Astrocyte of the spinal cord (primary cell): ENCODE data around the gene HES3.
"Not testable (repeated sequence)": the region's sequence is repeated elsewhere in the genome, so short reads cannot be mapped to it uniquely, and the experiment has no call there.

Experiments
- DNase-seq: peaks from one replicate; pipeline ENCODE4 v3.0.0; 2011; ENCODE audit warnings: low read depth, low spot score
- H3K4me3 ChIP-seq: 2 replicates; pipeline ENCODE4 v1.5.1; 2011; ENCODE audit warnings: low read depth, mild to moderate bottlenecking, low read length, moderate library complexity
- in situ Hi-C: cut with HindIII; loops from 2 replicates; pipeline ENCODE4 v1.10.0; 2017; ENCODE audit warnings: low sequenced_read_pairs
- TF ChIP-seq, protein P1 (sequence below): IDR thresholded peaks from 2 replicates; pipeline ENCODE4 v1.5.1; 2012; ENCODE audit warnings: low read depth, mild to moderate bottlenecking, low read length, inconsistent platforms

Gene HES3

DNA sequence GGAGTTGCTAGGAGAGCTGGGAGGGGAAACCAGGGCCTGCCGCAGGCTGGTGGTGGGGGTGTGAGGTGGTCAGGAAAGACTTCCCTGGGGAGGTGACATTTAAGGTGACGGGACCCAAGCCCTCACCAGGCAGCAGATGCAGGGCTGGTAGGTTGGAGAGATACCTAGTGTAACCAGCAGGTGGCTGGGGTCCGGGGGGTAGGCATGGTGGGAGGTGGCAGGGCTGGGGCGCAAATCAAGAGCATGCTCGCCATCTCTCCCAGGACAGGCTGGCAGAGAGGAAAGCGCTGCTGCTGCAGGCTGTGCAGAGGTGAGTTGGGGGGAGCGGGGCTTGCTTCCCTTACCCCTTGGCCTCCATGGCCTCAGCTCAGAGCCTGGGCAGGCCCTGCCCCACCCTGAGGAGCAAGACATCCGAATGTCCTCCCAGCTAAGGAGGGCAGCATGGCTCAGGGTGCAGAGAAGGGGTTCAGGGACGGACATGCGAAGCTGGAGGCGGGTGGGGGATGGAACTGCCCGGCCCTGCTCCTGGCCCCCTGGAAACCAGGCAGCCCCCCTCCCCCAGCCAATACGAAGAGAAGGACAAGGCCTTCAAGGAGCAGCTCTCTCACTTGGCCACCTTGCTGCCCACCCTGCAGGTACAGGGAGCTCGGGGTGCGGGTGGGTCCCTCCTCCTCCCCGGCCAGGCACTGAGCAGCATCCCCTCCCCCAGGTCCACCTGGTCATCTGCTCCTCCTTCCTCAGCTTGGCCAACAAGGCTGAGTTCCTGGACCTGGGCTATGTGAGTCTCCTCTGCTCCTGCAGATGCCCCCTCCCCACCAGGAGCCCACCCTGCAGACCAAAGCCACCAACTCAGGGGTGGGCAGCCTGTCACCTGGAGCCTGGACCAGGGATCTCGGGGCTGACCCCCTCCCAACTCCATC is 34.1 kb upstream of the HES3 start:
- peak overlapping the region; percentile 35 for H3K4me3 ChIP-seq
- in situ Hi-C loops: no loop called here

GRCh38 chr1:6210591-6211355 is 33.2 kb upstream of the HES3 start:
- TF ChIP-seq, protein P1, sequence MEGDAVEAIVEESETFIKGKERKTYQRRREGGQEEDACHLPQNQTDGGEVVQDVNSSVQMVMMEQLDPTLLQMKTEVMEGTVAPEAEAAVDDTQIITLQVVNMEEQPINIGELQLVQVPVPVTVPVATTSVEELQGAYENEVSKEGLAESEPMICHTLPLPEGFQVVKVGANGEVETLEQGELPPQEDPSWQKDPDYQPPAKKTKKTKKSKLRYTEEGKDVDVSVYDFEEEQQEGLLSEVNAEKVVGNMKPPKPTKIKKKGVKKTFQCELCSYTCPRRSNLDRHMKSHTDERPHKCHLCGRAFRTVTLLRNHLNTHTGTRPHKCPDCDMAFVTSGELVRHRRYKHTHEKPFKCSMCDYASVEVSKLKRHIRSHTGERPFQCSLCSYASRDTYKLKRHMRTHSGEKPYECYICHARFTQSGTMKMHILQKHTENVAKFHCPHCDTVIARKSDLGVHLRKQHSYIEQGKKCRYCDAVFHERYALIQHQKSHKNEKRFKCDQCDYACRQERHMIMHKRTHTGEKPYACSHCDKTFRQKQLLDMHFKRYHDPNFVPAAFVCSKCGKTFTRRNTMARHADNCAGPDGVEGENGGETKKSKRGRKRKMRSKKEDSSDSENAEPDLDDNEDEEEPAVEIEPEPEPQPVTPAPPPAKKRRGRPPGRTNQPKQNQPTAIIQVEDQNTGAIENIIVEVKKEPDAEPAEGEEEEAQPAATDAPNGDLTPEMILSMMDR: no peak
- no peak for DNase-seq
- no peak overlapping the region for H3K4me3 ChIP-seq
- in situ Hi-C loops: no loop called here

More for the DNA sequence above, 34.1 kb upstream of the HES3 start:
- no peak for DNase-seq
- TF ChIP-seq, protein P1: peak; percentile 25

DNA sequence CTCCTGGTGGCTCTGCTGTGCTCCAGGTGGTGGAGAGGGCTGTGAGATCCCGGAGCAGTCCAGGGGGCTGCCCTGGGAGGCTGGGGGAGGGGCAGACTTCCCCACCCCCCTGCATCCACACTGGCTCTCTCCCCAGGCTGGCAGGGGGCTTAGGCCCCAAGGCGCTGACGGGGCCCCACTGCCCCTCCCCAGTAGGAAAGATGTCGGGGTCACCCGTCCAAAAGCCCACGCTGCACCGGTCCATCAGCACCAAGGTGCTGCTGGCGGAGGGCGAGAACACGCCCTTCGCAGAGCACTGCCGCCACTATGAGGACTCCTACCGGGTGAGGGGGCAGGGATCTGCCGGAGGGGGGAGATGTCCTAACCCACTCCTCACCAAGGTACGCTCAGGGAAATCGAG is 32.2 kb upstream of the HES3 start:
- DNase-seq: no peak
- TF ChIP-seq, protein P1: no peak
- in situ Hi-C loops: no loop called here
- no peak overlapping the region for H3K4me3 ChIP-seq

- TF ChIP-seq, protein P1: no peak
- H3K4me3 ChIP-seq: no peak overlapping the region
- in situ Hi-C loops: no loop called here
- no peak for DNase-seq
Measured at GRCh38 chr1:6212193-6212959, 31.6 kb upstream of the HES3 start.

DNA sequence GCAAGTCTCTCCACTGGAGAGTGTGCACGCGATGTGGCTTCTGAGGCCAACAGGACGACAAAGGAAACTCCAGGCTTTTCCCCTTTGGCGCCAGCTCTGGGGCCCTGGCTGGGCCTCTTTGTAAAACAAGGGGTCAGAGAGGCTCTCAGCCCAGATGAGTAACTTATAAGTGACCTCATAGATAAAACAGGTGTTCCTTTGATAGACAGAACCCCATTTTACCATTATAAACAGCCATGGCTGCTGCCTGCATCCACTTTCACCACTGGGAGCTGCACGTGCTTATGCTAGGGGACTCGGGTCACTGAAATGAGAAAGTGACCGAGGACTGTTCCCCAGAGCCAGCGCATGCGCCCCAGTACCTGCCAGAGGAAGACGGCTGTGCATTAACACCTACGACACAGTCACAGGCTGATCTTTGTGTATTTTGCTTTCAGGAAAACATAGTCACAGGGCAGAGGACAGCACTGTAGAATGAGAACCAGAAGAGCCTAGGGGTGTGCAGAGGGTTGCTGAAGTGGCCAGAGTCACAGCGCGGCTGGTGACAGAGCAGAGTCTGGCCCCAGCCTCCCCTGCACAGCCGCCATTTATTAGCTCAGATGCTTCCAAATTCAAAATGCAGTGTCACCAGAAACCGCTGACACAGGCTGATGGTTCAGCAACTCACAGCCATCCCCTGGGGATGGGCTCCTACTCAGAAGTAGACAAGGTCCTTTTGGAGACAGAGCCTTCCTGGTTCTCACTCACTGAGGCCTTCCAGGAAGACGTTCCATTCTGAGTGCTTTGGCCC is 25.4 kb upstream of the HES3 start:
- in situ Hi-C loops: no loop called here
- H3K4me3 ChIP-seq: no peak overlapping the region
- TF ChIP-seq, protein P1: no peak
- no peak for DNase-seq

- in situ Hi-C loops, H3K4me3 ChIP-seq, DNase-seq: not testable (repeated sequence)
Measured at GRCh38 chr1:6219641-6220040, 24.3 kb upstream of the HES3 start.
